Subcutaneous abdominal adipose tissue (tissue), 5 donors: ENCODE measurements around the gene ACER3.

Source experiments
- H3K27ac ChIP-seq: one replicate; pipeline ENCODE4 v1.7.0; 2013; ENCODE audit warnings: low read depth, mild to moderate bottlenecking, inconsistent platforms, low read length, moderate library complexity
- H3K27me3 ChIP-seq, 5 donors: one replicate each; pipeline ENCODE4 v1.7.0; 2013; ENCODE audit warnings: low read length in 5 of 5, inconsistent platforms in 1 of 5; ENCODE audit not compliant: control insufficient read depth in 5 of 5, insufficient read depth in 4 of 5
- H3K36me3 ChIP-seq, 5 donors: one replicate each; pipeline ENCODE4 v1.7.0; 2013; ENCODE audit warnings: low read length in 5 of 5; ENCODE audit not compliant: control insufficient read depth in 5 of 5, insufficient read depth in 5 of 5
- H3K4me1 ChIP-seq, 5 donors: one replicate each; pipeline ENCODE4 v1.7.0; 2013; ENCODE audit warnings: low read length in 5 of 5, mild to moderate bottlenecking in 3 of 5, moderate library complexity in 1 of 5; ENCODE audit not compliant: control insufficient read depth in 5 of 5, insufficient read depth in 5 of 5
- H3K4me3 ChIP-seq, 5 donors: one replicate each; pipeline ENCODE4 v1.7.0; 2013; ENCODE audit warnings: low read length in 5 of 5, low read depth in 1 of 5
- H3K9ac ChIP-seq, 5 donors: one replicate each; pipeline ENCODE4 v1.7.0; 2013; ENCODE audit warnings: low read length in 5 of 5, mild to moderate bottlenecking in 4 of 5, moderate library complexity in 3 of 5
- H3K9me3 ChIP-seq, 5 donors: one replicate each; pipeline ENCODE4 v1.7.0; 2013; ENCODE audit warnings: low read length in 5 of 5; ENCODE audit not compliant: control insufficient read depth in 5 of 5
- donor health status: healthy.
- donor health status: healthy.
- donor health status: healthy.
- donor health status: healthy.
- donor health status: healthy.

Gene ACER3

DNA sequence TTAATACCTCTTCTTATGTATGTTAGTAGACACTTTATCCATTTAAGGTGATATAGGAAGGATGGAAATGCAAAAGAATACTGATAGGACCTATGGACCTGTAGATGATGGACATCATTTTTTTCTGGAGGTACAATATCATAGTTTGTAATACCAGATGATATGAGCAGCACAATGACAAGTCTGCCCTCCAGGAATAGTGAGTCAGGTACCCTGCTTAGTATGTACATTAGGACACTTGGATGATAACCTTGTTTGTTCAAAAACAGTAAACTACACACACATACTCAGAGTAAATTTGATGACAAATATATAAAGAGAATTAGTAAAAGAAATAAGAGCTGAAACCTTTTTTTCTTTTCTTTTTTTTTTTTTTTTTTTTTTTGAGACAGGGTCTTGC, 114.8 kb downstream of the ACER3 start:
- Histone ChIP-seq H3K9ac (no peak overlapping the region), H3K27ac (no peak overlapping the region), H3K36me3 (peaks cover 0 to 23% (median 17%) of the 10 kb centered on the region in 5 donors)

DNA sequence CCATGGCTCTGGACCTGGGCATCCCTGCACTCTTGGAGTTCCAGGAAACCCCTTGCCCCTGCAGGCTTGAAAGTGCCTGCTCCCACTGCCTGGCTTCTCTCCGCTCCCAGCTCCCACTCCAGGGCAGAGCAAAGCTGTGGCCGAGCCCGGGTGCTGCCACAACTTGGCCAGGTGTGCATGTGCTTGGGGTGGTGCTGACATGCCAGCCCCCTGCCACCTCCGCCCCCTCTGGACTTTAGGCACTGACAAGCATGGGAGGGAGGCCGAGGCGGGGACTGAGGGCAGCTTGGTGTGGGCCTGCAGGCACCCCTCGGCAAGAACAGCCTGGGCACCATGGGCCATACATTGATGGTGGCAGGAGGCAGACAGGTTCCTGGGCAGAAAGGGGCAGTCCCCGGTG, 117.1 kb downstream of the ACER3 start:
- H3K4me3 ChIP-seq, result no peak overlapping the region
- H3K27ac ChIP-seq, result no peak overlapping the region
- H3K27me3 ChIP-seq, result no peaks in the 10 kb centered on the region
- peaks cover 2 to 14% (median 9%) of the 10 kb centered on the region in 5 donors for H3K4me1 ChIP-seq
- H3K9me3 ChIP-seq, result peaks cover 0 to 3% (median 0%) of the 10 kb centered on the region in 5 donors
- H3K9ac ChIP-seq, result no peak overlapping the region
- peaks cover 0 to 23% (median 12%) of the 10 kb centered on the region in 5 donors for H3K36me3 ChIP-seq

More for the DNA sequence above, 114.8 kb downstream of the ACER3 start:
- Histone ChIP-seq H3K4me1 (peaks cover 2 to 14% (median 9%) of the 10 kb centered on the region in 5 donors), H3K4me3 (no peak overlapping the region), H3K27me3 (no peaks in the 10 kb centered on the region), H3K9me3 (peaks cover 0 to 13% (median 8%) of the 10 kb centered on the region in 5 donors)

- H3K36me3 ChIP-seq, result peaks cover 0 to 19% (median 12%) of the 10 kb centered on the region in 5 donors
- no peak overlapping the region for H3K4me3 ChIP-seq
- H3K27ac ChIP-seq, result no peak overlapping the region
- H3K27me3 ChIP-seq, result no peaks in the 10 kb centered on the region
- peaks cover 0 to 3% (median 0%) of the 10 kb centered on the region in 5 donors for H3K9me3 ChIP-seq
- H3K4me1 ChIP-seq, result peaks cover 2 to 14% (median 9%) of the 10 kb centered on the region in 5 donors
- H3K9ac ChIP-seq, result no peak overlapping the region
Observed at GRCh38 chr11:76978239-76978638, 117.5 kb downstream of the ACER3 start.

DNA sequence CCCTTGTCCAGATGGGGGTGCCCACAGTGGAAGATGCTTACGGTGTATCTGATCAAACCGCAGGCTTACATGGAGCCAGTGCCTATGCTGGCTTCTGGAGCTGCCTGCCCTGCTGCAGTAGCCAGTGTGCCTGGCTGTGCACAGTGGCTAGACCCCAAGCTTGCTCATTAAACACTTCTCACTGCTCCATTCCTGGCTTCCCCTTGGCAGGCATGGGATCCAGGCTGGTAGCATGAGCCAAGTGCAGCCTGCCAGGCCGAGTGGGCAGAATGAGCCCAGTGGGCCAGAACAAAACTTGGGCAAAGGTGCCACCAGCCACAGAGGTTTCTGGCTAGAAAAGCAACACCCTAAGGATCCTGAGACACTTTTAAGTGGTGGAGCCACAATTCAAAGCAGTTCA, 118.1 kb downstream of the ACER3 start:
- Histone ChIP-seq H3K4me1 (peaks cover 2 to 14% (median 9%) of the 10 kb centered on the region in 5 donors), H3K9me3 (peaks cover 0 to 3% (median 0%) of the 10 kb centered on the region in 5 donors), H3K36me3 (peaks cover 0 to 18% (median 12%) of the 10 kb centered on the region in 5 donors), H3K9ac (no peak overlapping the region), H3K4me3 (no peak overlapping the region), H3K27ac (no peak overlapping the region), H3K27me3 (no peaks in the 10 kb centered on the region)

DNA sequence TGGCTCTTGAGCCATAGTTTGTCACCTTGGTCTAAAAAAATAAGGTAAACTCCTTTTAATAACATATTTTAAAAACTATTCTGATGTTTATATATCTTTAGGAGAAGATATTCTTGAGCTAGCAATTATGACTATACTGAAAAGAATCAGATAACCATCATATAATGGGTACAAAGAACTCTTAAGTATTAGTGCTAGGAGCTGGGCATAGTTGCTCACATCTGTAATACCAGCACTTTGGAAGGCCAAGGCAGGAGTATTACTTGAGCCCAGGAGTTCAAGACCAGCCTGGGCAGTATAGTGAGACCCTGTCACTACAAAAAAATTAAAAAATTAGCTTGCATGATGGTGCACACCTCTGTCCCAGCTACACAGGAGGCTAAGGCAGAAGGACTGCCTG, 119.5 kb downstream of the ACER3 start:
- Histone ChIP-seq H3K27ac (no peak overlapping the region), H3K27me3 (no peaks in the 10 kb centered on the region), H3K4me1 (peaks cover 2 to 14% (median 9%) of the 10 kb centered on the region in 5 donors), H3K9me3 (peaks cover 0 to 3% (median 0%) of the 10 kb centered on the region in 5 donors), H3K9ac (no peak overlapping the region), H3K4me3 (no peak overlapping the region), H3K36me3 (peaks cover 0 to 18% (median 14%) of the 10 kb centered on the region in 5 donors)

DNA sequence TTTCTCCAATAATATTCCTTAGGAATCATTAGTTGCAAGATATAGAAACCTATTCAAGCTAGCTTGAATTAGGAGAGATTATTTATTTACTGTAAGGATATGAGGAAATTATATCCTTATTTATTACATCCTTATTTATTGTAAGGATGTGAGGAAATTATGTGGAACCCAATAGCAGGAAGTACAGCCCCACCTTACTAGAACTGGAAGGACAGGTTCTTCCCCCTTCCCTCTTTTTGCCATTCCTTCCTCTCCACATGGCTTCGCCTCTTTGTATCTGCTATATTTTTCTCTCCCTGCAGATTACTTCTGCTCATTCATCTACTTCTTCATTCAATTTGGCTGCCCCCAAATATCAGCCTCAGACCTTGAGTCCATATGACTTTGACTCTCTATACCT, 124.0 kb downstream of the ACER3 start:
- H3K9me3 ChIP-seq, result no peaks in the 10 kb centered on the region
- peaks cover 0 to under 1% (median 0%) of the 10 kb centered on the region in 5 donors for H3K4me1 ChIP-seq
- no peak overlapping the region for H3K9ac ChIP-seq
- peaks cover 6 to 19% (median 13%) of the 10 kb centered on the region in 5 donors for H3K36me3 ChIP-seq
- no peak overlapping the region for H3K4me3 ChIP-seq
- H3K27me3 ChIP-seq, result no peaks in the 10 kb centered on the region
- H3K27ac ChIP-seq, result no peak overlapping the region

DNA sequence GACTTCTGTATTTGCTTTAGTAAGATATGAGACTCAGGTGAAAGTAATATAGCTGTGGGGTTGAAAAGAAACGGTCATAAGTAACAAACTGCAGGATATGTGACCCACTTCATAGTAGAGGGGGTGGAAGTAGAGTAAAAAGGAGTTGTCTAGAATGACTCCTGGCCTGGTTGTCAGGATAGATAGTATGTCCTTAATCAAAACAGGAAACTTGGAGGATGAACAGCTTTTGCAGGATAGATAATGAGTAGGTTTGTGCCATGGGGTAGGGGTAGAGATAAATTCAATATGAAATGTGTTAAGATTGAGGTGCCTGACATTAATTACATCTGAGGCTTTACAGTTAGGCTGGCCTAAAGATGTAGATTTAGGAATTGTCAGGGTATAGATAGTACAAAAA, 126.5 kb downstream of the ACER3 start:
- Histone ChIP-seq H3K9me3 (no peaks in the 10 kb centered on the region), H3K27me3 (no peaks in the 10 kb centered on the region), H3K27ac (no peak overlapping the region), H3K4me3 (no peak overlapping the region), H3K4me1 (no peaks in the 10 kb centered on the region), H3K36me3 (peaks cover 13 to 29% (median 24%) of the 10 kb centered on the region in 5 donors), H3K9ac (no peak overlapping the region)

GRCh38 chr11:76990628-76991027, 129.9 kb downstream of the ACER3 start:
- no peaks in the 10 kb centered on the region for H3K27me3 ChIP-seq
- no peak overlapping the region for H3K9ac ChIP-seq
- H3K9me3 ChIP-seq, result no peaks in the 10 kb centered on the region
- H3K27ac ChIP-seq, result no peak overlapping the region
- H3K36me3 ChIP-seq, result peaks cover 18 to 49% (median 37%) of the 10 kb centered on the region in 5 donors
- H3K4me3 ChIP-seq, result no peak overlapping the region
- no peaks in the 10 kb centered on the region for H3K4me1 ChIP-seq

DNA sequence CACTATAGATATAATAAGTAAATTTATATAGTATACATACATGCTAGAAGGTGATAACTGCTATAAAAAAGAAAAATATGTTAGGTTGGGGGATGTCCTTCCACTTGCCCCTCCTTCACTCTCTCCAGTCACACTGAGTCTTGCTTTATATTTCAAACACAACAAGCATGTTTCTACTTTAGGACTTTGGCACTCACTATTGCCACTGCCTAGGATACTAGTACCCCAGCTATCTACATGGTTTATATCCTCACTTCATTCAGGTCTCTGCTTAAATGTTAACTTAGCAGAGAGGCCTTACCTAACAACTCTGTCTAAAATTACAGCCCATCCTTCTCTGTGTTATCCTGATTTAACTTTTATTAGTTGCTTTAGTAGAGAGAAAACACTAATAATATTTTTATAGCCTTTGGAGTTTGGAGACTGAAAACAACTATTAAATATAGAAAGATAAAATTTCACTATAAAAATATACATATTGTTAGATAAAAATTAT, 134.4 kb downstream of the ACER3 start:
- H3K27ac ChIP-seq, result no peak overlapping the region

DNA sequence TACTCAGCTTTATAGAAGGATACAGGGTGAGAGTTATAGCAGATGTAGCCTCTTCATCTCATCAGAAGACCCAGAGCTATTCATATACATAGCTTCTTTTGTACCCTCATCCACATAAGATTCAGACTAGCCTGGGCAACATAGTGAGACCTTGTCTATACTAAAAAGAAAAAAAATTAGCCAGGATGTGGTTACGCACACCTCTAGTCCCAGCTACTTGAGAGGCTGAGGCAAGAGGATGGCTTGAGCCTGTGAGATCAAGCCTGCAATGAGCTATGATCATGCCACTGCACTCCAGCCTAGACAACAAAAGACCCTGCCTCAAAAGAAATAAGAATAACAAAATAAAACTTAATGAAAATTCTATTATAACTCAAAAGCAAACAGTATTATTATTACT, 136.8 kb downstream of the ACER3 start:
- Histone ChIP-seq H3K27ac (no peak overlapping the region), H3K27me3 (no peaks in the 10 kb centered on the region), H3K9me3 (peaks cover 0 to 4% (median 0%) of the 10 kb centered on the region in 5 donors), H3K36me3 (peaks cover 8 to 41% (median 28%) of the 10 kb centered on the region in 5 donors), H3K4me3 (no peak overlapping the region), H3K9ac (no peak overlapping the region), H3K4me1 (no peaks in the 10 kb centered on the region)

More for the DNA sequence above, 134.4 kb downstream of the ACER3 start:
- Histone ChIP-seq H3K4me1 (no peaks in the 10 kb centered on the region), H3K9ac (no peak overlapping the region), H3K27me3 (no peaks in the 10 kb centered on the region), H3K9me3 (peaks cover 0 to 4% (median 0%) of the 10 kb centered on the region in 5 donors), H3K4me3 (no peak overlapping the region), H3K36me3 (peaks cover 16 to 49% (median 38%) of the 10 kb centered on the region in 5 donors)
